Adrenal gland (tissue), 12 donors: ENCODE results near the gene OR5K2. TPM values are rescaled to one million over a fixed set of nuclear protein-coding genes. Genes with fewer than 3 reads are reported as not detected.

Experiments used
- DNase-seq, 7 donors: peaks; one replicate each; pipeline ENCODE4 v3.0.0-alpha.2; 2019 to 2020
- H3K27ac ChIP-seq, 5 donors: fragments of 200-600 bp; sonication (generic) in 4 of 5; 1 replicate in 3 of 5; 2 replicates in 2 of 5; pipeline versions ENCODE4 v1.5.1 to v1.8.0; 2016 to 2020; ENCODE audit warnings: mild to moderate bottlenecking in 1 of 5
- H3K27me3 ChIP-seq: fragments of 200-600 bp; 2 replicates; pipeline ENCODE4 v1.8.0; 2021
- H3K36me3 ChIP-seq, 2 donors: fragments of 200-600 bp; replicated peaks in 1 of 2; 1 replicate in 1 of 2; 2 replicates in 1 of 2; pipeline versions ENCODE4 v1.5.1 to v1.8.0; 2018 to 2022
- H3K4me1 ChIP-seq, 2 donors: fragments of 200-600 bp; replicated peaks in 1 of 2; 1 replicate in 1 of 2; 2 replicates in 1 of 2; pipeline versions ENCODE4 v1.5.1 to v1.8.0; 2018 to 2021
- H3K4me3 ChIP-seq, 4 donors: fragments of 200-600 bp; sonication (generic) in 3 of 4; one replicate each; pipeline ENCODE4 v1.5.1; 2016 to 2018
- H3K9me3 ChIP-seq, 3 donors: fragments of 200-600 bp; sonication (generic) in 1 of 3; replicated peaks in 1 of 3; 1 replicate in 2 of 3; 2 replicates in 1 of 3; pipeline versions ENCODE4 v1.5.1 to v1.8.0; 2016 to 2021
- POLR2A ChIP-seq, 2 donors: fragments of 450-650 bp; IDR thresholded peaks; one replicate each; pipeline ENCODE4 v1.6.1; 2017; ENCODE audit warnings: antibody characterized with exemption in 2 of 2, mild to moderate bottlenecking in 2 of 2, moderate library complexity in 1 of 2
- WGBS, 4 donors: extraction: QIAGEN DNeasy Blood & Tissue Kit in 2 of 4; methylation state at CpG; one replicate each; pipeline versions ENCODE4 v1.1.5 to v1.1.7; 2013 to 2017; 5-methylcytosine and 5-hydroxymethylcytosine counted together
- intact Hi-C, 2 donors: fragments of 100-400 bp; cut with DNase I; formaldehyde crosslinking; loops; one replicate each; pipeline versions ENCODE4 v1.14.1 to v1.15.0; 2022 to 2023
- polyA plus RNA-seq, 3 donors: library from polyadenylated mRNA; stranded (reverse); fragments of 200-250 nt in 2 of 3; fragments of 350-450 nt in 1 of 3; fragmentation: Illumina TruSeq in 1 of 3; extraction: RNeasy Lipid Tissue Mini Kit (QIAGEN cat#74804) in 1 of 3; gene quantifications; one replicate each; pipeline ENCODE4 v1.2.3, GENCODE V29; 2013 to 2014
- total RNA-seq, 9 donors: library from RNA; depleted of rRNA in 4 of 9; stranded (reverse); fragments of >200 nt in 4 of 9; fragments of 120-200 nt in 1 of 9; fragmentation: NEBNext Ultra II Directional in 1 of 9; extraction: Animal tissue kit (Norgen Biotek cat#: 25700) in 1 of 9; gene quantifications; one replicate each; pipeline versions ENCODE4 v1.1.0 to v1.2.4, GENCODE V29; 2013 to 2023
- TF ChIP-seq, protein P1 (sequence below), 6 experiments: fragments of 450-650 bp in 4 of 6; fragments of 200-600 bp in 2 of 6; sonication (generic) in 1 of 6; IDR thresholded peaks; 1 replicate in 5 of 6; 2 replicates in 1 of 6; pipeline versions ENCODE4 v1.5.1 to v1.8.0; 2016 to 2021; ENCODE audit warnings: antibody characterized with exemption in 6 of 6, mild to moderate bottlenecking in 2 of 6, moderate library complexity in 1 of 6
- donor health status: healthy with polysubstance abuse.
- donor health status: Bipolar disorder and iron deficiency.
- donor health status: DM: yes; HTN: yes; CAD: no.
- donor health status: DM: no; HTN: no; CAD: no.
- donor health status: DM: no; HTN: no; CAD: no.
- donor health status: DM: yes; HTN: yes; CAD: no.

The OR5K2 gene
- total and polyA plus RNA-seq, 12 donors, result not detected

DNA sequence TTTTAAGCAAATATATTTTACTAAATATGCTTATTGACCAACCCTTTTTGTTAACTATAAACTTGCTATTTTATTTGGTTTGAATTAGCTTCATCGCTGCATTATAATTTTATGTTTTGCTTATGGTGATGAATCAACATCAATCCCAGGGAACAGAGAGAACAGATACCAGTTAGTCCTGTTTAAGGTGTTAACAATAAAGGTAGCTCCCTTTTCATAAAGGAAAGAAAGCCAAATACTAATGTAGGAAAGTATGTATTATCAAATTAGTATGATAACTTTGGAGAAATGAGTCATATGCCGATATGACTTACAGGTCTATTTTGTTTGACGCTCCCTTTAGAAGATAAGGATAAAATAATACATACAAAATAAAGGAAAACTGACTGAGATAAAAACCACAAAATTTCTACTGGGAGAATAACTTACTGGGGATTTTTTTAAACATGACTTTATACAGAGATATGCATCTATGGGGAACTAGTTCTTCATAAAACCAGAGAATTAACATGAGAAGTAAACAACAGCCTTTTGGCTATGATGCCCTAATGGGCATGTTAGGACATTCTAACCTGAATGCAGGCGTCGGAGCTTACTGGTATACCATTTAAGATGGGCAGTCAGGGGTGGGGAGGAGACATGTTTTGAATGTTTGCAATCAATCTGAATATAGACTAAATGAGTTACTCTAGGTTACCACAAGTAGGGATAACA, 4.5 kb downstream of the OR5K2 start:
- no peaks in the 10 kb centered on the region for H3K9me3 ChIP-seq
- intact Hi-C loops, result no loop called here
- WGBS, 4 donors, result 88 to 91% (median 90%) methylated on average over 5 of the region's 5 CpGs

DNA sequence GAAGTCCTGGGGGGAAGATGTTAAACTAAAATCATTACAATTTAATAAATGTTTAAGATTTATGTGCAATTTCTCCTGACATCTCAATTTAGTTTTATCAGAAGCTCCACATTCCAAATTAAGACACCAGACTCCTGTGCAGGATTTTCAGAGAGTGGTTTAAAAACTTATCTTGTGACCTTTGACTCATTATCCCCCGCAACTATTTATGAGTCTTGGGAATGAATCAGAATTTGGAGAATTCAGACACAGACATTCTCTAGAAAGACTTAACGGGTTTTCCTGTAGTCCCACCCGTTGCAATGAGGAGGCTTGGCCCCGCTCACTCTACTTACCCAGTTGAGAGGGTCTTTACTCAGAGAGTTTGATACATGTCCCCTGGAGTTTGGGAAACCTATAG, 7.1 kb downstream of the OR5K2 start:
- no peak overlapping the region for H3K27ac ChIP-seq
- no peaks in the 10 kb centered on the region for H3K9me3 ChIP-seq
- DNase-seq, result no peak
- H3K27me3 ChIP-seq, result no peaks in the 10 kb centered on the region
- WGBS, 4 donors, result 50 to 59% (median 53%) methylated on average over 4 of the region's 4 CpGs
- intact Hi-C loops, result no loop called here
- TF ChIP-seq, protein P1, sequence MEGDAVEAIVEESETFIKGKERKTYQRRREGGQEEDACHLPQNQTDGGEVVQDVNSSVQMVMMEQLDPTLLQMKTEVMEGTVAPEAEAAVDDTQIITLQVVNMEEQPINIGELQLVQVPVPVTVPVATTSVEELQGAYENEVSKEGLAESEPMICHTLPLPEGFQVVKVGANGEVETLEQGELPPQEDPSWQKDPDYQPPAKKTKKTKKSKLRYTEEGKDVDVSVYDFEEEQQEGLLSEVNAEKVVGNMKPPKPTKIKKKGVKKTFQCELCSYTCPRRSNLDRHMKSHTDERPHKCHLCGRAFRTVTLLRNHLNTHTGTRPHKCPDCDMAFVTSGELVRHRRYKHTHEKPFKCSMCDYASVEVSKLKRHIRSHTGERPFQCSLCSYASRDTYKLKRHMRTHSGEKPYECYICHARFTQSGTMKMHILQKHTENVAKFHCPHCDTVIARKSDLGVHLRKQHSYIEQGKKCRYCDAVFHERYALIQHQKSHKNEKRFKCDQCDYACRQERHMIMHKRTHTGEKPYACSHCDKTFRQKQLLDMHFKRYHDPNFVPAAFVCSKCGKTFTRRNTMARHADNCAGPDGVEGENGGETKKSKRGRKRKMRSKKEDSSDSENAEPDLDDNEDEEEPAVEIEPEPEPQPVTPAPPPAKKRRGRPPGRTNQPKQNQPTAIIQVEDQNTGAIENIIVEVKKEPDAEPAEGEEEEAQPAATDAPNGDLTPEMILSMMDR (IDR thresholded peaks at IDR 0.05), result no peak
- no peak for TF ChIP-seq POLR2A (IDR thresholded peaks at IDR 0.05)
- H3K4me3 ChIP-seq, result no peak overlapping the region
- no peaks in the 10 kb centered on the region for H3K36me3 ChIP-seq
- H3K4me1 ChIP-seq, result no peaks in the 10 kb centered on the region

More for the DNA sequence above, 4.5 kb downstream of the OR5K2 start:
- Histone ChIP-seq H3K27me3 (no peaks in the 10 kb centered on the region), H3K36me3 (no peaks in the 10 kb centered on the region), H3K4me1 (no peaks in the 10 kb centered on the region), H3K4me3 (no peak overlapping the region), H3K27ac (no peak overlapping the region)
- DNase-seq, result no peak
- no peak for TF ChIP-seq POLR2A (IDR thresholded peaks at IDR 0.05)
- TF ChIP-seq, protein P1 (IDR thresholded peaks at IDR 0.05), result no peak

DNA sequence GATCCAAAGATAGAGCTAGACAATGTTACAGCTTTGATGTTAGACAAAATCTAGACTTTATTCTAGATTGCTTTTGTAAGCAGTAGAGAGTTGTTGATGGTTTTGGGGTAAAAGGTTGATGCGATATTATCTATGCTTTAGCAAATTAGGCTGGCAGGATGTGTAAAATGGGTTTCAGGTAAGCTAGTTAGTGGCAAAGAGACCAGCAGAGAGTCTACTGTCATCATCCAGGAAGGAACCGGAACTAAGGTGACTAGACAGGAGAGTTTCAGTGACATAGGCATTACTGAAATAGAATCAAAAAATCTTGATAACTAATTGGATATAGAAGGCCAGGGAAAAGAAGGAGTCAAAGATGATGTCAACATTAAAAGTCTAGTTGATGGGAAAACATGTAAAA, 11.1 kb downstream of the OR5K2 start:
- no peaks in the 10 kb centered on the region for H3K9me3 ChIP-seq
- TF ChIP-seq POLR2A (IDR thresholded peaks at IDR 0.05), result no peak
- TF ChIP-seq, protein P1 (IDR thresholded peaks at IDR 0.05), result no peak
- H3K4me3 ChIP-seq, result no peak overlapping the region
- 93 to 98% (median 96%) methylated on average over 2 of the region's 2 CpGs for WGBS, 4 donors
- no peaks in the 10 kb centered on the region for H3K4me1 ChIP-seq
- no peaks in the 10 kb centered on the region for H3K27me3 ChIP-seq
- DNase-seq, result no peak
- intact Hi-C loops, result no loop called here
- no peak overlapping the region for H3K27ac ChIP-seq
- H3K36me3 ChIP-seq, result no peaks in the 10 kb centered on the region

DNA sequence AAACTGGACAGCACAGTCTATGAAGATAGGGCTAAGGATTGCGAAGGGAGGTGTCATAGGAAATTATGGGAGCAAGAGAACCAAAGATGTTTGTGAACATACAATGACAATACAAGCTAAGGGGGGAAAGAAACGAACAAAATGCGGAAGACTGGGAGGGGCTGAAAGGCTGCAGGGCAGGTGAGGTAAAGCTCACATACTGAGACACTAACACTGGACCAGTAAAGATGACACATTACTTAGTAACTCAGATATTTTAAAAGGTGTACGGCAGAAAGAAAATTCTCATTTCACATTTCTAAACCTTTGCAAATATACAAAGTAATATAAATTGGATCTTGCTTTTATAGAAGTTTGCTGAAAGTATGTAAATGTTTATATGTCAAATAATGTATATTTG, 15.1 kb downstream of the OR5K2 start:
- Histone ChIP-seq H3K36me3 (peaks cover 0 to 21% of the 10 kb centered on the region in 2 donors), H3K27ac (no peak overlapping the region), H3K27me3 (no peaks in the 10 kb centered on the region), H3K4me1 (no peaks in the 10 kb centered on the region), H3K9me3 (no peaks in the 10 kb centered on the region), H3K4me3 (no peak overlapping the region)
- intact Hi-C loops, result no loop called here
- TF ChIP-seq, protein P1 (IDR thresholded peaks at IDR 0.05), result no peak
- no peak for TF ChIP-seq POLR2A (IDR thresholded peaks at IDR 0.05)
- WGBS, 4 donors, result 93 to 97% (median 95%) methylated on average over 4 of the region's 4 CpGs
- DNase-seq, result no peak
